Eye (tissue), 1 donor: ENCODE results near the gene ADAMTS10.
"Not testable (repeated sequence)": the region's sequence is repeated elsewhere in the genome, so short reads cannot be mapped to it uniquely, and the experiment has no call there.

Source experiments
- DNase-seq: peaks from one replicate; pipeline ENCODE4 v3.0.0-alpha.2; 2015

ADAMTS10 gene

GRCh38 chr19:8592231-8593009, 18.1 kb downstream of the ADAMTS10 start:
- DNase-seq, result peak; percentile 99

- DNase-seq, result no peak
Observed at GRCh38 chr19:8589177-8589714, 21.3 kb downstream of the ADAMTS10 start.

- DNase-seq, result peak; percentile 47
Observed at GRCh38 chr19:8585894-8586750, 24.4 kb downstream of the ADAMTS10 start.

- no peak for DNase-seq
Observed at GRCh38 chr19:8584965-8585893, 25.3 kb downstream of the ADAMTS10 start.

- peak; percentile 93 for DNase-seq
Observed at GRCh38 chr19:8580710-8581281, 29.7 kb downstream of the ADAMTS10 start.

- DNase-seq, result peak; percentile 90
Observed at GRCh38 chr19:8578642-8579265, 31.8 kb downstream of the ADAMTS10 start.

- no peak for DNase-seq
Observed at GRCh38 chr19:8577741-8578140, 32.8 kb downstream of the ADAMTS10 start.

- DNase-seq, result no peak
Observed at GRCh38 chr19:8577247-8577646, 33.3 kb downstream of the ADAMTS10 start, which contains the start of gene MYO1F. Gene MYO1F (minus strand): TSS chr19:8577442. CDS start chr19:8577309, 133 bp downstream.

- no peak for DNase-seq
Observed at GRCh38 chr19:8576273-8576993, 34.1 kb downstream of the ADAMTS10 start.

GRCh38 chr19:8575467-8575997, 35.0 kb downstream of the ADAMTS10 start:
- no peak for DNase-seq

GRCh38 chr19:8574619-8574922, 35.9 kb downstream of the ADAMTS10 start:
- not testable (repeated sequence) for DNase-seq

GRCh38 chr19:8573316-8573715, 37.2 kb downstream of the ADAMTS10 start:
- DNase-seq, result no peak

- DNase-seq, result no peak
Observed at GRCh38 chr19:8571006-8571411, 39.5 kb downstream of the ADAMTS10 start.

- DNase-seq, result no peak
Observed at GRCh38 chr19:8569066-8569771, 41.3 kb downstream of the ADAMTS10 start.

- no peak for DNase-seq
Observed at GRCh38 chr19:8567522-8568172, 42.9 kb downstream of the ADAMTS10 start.

- DNase-seq, result no peak
Observed at GRCh38 chr19:8566855-8567254, 43.7 kb downstream of the ADAMTS10 start.

- not testable (repeated sequence) for DNase-seq
Observed at GRCh38 chr19:8564866-8565265, 45.6 kb downstream of the ADAMTS10 start.

GRCh38 chr19:8561075-8561764, 49.3 kb downstream of the ADAMTS10 start:
- no peak for DNase-seq

GRCh38 chr19:8558325-8558724, 52.2 kb downstream of the ADAMTS10 start:
- DNase-seq, result no peak
